Fibroblast of pulmonary artery (primary cell): Measurements from ENCODE around the gene MAN1A1.

ENCODE experiments used
- DNase-seq: peaks from one replicate; pipeline ENCODE4 v3.0.0-alpha.2; 2010; ENCODE audit warnings: low read depth
- H3K4me3 ChIP-seq: replicated peaks from 2 replicates; pipeline ENCODE4 v1.5.1; 2011; ENCODE audit warnings: low read depth, mild to moderate bottlenecking, control low read depth, low read length, moderate library complexity
- TF ChIP-seq, protein P1 (sequence below): IDR thresholded peaks from 2 replicates; pipeline ENCODE4 v1.5.1; 2011; ENCODE audit warnings: mild to moderate bottlenecking, control low read depth, low read length, inconsistent platforms; ENCODE audit errors: missing control alignments

Gene MAN1A1

DNA sequence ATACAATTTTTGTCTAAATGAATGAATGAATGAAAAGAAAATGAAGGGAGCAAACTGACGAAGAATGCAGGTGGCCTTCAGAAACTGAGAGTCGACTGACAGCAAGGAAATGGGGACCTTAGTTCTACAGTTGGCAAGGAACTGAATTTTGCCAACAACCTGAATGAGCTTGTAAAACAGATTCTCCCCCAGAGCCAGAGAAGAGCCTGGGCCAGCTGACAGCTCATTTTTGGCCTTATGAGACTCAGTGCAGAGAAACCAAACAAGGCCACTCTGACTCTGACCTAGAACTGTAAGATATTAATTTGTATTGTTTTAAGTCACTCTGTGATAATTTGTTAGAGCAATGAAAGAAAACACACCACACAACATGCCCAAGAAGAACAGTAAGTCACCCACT, 21.8 kb downstream of the MAN1A1 start:
- no peak for DNase-seq
- no peak overlapping the region for H3K4me3 ChIP-seq
- TF ChIP-seq, protein P1, sequence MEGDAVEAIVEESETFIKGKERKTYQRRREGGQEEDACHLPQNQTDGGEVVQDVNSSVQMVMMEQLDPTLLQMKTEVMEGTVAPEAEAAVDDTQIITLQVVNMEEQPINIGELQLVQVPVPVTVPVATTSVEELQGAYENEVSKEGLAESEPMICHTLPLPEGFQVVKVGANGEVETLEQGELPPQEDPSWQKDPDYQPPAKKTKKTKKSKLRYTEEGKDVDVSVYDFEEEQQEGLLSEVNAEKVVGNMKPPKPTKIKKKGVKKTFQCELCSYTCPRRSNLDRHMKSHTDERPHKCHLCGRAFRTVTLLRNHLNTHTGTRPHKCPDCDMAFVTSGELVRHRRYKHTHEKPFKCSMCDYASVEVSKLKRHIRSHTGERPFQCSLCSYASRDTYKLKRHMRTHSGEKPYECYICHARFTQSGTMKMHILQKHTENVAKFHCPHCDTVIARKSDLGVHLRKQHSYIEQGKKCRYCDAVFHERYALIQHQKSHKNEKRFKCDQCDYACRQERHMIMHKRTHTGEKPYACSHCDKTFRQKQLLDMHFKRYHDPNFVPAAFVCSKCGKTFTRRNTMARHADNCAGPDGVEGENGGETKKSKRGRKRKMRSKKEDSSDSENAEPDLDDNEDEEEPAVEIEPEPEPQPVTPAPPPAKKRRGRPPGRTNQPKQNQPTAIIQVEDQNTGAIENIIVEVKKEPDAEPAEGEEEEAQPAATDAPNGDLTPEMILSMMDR: no peak

DNA sequence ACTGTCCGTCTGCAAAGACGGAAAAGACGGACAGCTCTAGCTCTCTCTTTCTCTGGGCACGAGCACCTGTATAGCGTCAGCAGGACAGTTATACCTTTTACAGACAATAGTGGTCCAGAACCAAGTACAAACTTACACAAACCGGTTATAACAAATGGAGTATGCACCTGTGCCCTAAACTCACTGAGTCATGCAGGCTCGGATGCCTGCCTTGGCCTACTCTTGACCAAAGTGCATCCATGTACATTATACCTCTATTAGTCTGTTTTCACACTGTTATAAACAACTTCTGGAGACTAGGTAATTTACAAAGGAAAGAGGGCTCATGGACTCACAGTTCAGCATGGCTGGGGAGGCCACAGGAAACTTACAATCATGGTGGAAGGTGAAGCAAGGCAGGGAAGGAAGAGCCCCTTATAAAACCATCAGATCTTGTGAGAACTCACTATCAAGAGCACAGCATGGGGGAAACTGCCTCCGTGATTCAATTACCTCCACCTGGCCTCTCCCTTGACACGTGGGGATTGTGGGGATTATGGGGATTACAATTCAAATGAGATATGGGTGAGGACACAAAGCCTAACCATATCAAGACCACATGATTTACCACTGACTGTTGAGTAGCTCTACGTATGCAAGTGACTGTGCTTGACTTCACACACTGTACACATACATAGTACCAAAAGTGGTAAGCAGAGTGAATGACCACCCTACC, 23.1 kb downstream of the MAN1A1 start:
- no peak for DNase-seq
- no peak overlapping the region for H3K4me3 ChIP-seq
- TF ChIP-seq, protein P1: no peak

DNA sequence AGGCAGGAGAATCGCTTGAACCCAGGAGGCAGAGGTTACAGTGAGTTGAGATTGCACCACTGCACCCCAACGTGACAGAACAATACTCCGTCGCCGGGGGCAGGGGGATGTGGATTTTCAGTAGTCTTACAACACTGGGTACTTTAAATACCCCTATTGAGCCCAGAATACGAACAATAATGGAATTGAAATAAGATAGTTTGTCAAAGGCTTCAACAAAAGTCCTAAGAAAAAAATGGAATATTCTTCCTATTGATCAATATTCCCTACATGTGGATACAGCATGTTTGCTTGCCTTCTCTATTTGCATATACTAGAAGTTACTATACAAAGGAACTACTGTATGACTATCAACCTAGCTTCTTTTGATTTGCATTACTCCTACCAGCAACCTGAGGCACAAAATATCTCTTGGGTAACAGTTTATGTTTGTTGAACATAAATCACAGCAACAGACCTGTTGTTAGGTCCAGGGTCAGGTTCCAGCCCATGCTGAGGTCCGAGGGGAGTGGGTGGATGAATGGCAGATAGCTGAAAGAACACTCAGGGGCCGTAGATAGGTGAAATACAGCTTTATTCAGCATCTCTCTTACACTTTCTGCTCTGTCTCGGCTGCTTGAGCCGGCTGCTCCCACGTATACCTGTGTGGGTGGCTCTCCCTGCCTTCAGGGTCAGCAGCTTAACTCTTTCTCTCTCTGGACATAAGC, 23.8 kb downstream of the MAN1A1 start:
- no peak for DNase-seq
- H3K4me3 ChIP-seq: no peak overlapping the region
- TF ChIP-seq, protein P1: no peak

DNA sequence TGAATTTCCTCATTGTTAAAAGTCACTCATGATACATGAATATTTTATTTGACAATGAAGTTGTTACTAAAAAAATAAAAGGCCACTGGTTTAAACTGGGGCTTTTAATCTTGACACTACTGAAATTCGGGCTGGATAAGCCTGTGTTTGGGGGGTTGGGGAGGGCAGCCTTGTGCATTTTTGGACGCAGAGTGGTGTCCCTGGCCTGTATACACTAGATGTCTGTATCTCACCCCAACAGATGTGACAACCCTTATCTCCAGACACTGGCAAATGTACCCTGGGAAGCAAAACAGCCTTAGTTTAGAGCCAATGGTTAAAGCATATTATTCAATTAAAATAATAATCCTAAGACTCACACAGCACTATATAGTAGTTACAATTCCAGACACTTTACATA, 24.8 kb downstream of the MAN1A1 start:
- H3K4me3 ChIP-seq: no peak overlapping the region
- TF ChIP-seq, protein P1: no peak
- DNase-seq: no peak

DNA sequence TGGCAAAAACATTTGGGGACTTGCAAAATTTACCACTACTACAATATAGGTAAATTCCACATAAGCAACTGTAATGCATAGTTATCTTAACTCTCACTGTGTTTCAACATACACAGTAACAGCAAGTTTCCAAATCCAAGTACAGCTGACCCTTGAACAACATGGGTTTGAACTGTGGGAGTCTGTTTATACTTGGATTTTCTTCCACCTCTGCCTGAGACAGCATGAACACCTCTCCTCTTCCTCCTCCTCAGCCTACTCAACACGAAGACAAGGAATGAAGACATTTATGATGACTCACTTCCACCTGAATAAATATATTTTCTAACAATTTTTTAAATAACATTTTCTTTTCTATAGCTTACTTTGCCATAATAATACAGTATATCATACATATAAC, 25.6 kb downstream of the MAN1A1 start:
- TF ChIP-seq, protein P1: no peak
- no peak overlapping the region for H3K4me3 ChIP-seq
- DNase-seq: no peak

DNA sequence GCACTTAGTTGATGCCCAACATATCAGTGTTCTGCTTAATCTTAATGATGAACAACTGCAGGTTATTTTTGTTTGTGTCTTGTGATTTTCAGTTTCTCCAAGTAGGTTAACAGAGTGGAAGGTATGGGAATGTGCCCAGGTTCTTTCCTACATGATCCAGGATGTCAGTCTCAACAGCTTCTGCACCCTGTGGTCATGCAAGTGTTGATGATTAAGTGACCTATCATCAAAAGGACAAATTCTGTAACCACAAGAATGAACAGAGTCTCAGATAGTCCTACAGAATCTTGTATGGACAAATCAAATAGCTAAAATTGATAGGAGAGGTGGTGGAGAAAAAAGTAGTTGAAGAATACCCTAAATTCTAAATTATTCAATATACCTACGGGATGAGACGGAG, 26.1 kb downstream of the MAN1A1 start:
- no peak overlapping the region for H3K4me3 ChIP-seq
- TF ChIP-seq, protein P1: no peak
- no peak for DNase-seq
